GM12872 (cell line): ENCODE data around the gene CPEB2.

Experiments used
- TF ChIP-seq, protein P1 (sequence below): IDR thresholded peaks from 3 replicates; pipeline ENCODE4 v1.5.1; 2011; ENCODE audit warnings: low read depth, mild to moderate bottlenecking, low read length, moderate library complexity; ENCODE audit not compliant: insufficient read depth

Gene CPEB2

DNA sequence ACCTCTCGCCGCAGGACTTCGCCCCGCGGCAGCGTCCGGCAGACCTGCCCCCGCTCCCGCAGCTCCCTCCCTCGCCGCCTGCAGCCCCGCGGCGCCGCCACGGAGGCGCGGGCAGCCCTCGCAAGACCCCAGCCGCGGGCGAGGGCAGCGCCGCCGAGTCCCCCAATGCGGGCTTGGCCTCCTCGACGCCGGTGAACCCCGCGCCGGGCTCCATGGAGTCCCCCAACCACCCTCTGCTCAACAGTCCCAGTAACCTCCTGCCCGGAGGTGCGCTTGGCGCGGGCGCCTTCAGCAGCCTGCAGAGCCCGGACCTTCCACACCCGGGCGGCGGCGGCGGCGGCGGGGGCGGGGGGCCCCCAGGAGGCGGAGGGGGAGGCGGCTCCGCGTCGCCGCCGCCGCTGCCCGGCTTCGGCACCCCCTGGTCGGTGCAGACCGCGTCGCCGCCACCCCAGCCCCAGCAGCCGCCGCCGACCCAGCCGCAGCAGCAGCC is 1.2 kb downstream of the CPEB2 start:
- TF ChIP-seq, protein P1, sequence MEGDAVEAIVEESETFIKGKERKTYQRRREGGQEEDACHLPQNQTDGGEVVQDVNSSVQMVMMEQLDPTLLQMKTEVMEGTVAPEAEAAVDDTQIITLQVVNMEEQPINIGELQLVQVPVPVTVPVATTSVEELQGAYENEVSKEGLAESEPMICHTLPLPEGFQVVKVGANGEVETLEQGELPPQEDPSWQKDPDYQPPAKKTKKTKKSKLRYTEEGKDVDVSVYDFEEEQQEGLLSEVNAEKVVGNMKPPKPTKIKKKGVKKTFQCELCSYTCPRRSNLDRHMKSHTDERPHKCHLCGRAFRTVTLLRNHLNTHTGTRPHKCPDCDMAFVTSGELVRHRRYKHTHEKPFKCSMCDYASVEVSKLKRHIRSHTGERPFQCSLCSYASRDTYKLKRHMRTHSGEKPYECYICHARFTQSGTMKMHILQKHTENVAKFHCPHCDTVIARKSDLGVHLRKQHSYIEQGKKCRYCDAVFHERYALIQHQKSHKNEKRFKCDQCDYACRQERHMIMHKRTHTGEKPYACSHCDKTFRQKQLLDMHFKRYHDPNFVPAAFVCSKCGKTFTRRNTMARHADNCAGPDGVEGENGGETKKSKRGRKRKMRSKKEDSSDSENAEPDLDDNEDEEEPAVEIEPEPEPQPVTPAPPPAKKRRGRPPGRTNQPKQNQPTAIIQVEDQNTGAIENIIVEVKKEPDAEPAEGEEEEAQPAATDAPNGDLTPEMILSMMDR: no peak

DNA sequence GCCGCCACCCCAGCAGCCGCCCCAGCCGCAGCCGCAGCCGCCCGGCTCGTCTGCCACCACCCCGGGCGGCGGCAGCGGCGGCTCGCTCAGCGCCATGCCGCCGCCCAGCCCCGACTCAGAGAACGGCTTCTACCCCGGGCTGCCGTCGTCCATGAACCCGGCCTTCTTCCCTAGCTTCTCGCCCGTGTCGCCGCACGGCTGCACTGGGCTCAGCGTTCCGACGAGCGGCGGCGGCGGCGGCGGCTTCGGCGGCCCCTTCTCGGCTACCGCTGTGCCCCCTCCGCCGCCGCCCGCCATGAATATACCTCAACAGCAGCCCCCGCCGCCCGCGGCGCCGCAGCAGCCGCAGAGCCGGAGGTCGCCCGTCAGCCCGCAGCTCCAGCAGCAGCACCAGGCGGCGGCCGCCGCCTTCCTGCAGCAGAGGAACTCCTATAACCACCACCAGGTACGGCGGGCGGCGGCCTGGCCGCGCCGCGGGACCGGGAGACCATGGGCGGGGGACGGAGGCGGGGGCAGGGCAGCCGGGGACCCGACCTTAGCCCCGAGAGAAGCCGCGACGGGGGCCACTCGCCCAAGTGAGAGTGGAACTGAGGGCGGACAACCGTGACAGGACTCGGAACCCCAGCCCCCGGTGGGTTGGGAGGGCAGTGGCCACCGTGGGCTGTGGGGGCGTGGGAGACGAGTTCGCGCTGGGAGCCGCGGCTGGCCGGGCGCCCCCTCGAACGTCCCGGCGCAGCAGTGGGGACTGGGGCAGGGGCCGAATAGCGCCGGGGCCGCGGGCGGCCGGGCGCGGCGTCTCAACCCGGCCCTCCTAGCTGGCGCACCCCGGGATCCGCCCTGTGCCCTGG is 1.8 kb downstream of the CPEB2 start:
- TF ChIP-seq, protein P1: no peak

DNA sequence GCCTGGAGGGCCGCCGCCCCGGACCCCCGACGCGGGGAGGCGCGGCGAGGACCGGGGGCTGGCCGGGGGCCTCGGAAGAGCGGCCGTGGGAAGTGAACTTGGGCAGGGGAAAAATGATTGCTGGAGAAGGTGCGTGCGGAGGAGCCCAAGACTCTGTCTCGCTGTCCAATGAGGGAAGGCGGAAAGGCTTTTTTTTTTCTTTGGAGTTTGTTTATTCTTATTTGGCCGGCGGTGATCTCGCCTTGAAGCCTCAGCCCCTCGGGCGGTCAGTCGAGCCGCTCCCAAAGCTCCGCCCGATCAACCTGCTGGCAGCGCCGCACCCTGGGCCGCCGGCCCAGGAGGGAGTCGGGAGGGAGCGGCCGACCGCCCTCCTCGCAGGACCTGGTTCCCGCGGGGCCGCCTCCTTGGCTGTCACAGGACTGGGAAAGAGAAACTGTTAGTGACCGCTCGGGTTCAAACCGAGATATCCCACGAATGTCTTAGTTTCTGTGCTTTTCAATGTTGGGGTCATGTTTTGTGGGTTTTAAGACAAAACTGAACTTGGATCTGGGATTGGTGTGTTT is 2.5 kb downstream of the CPEB2 start:
- TF ChIP-seq, protein P1: no peak

- TF ChIP-seq, protein P1: no peak
These were observed 3.3 kb downstream of the CPEB2 start for GRCh38 chr4:15005474-15006115.

- TF ChIP-seq, protein P1: peak; percentile 43
These were observed 4.2 kb downstream of the CPEB2 start for GRCh38 chr4:15006416-15007024.

GRCh38 chr4:15007201-15007600 is 4.9 kb downstream of the CPEB2 start:
- TF ChIP-seq, protein P1: no peak

DNA sequence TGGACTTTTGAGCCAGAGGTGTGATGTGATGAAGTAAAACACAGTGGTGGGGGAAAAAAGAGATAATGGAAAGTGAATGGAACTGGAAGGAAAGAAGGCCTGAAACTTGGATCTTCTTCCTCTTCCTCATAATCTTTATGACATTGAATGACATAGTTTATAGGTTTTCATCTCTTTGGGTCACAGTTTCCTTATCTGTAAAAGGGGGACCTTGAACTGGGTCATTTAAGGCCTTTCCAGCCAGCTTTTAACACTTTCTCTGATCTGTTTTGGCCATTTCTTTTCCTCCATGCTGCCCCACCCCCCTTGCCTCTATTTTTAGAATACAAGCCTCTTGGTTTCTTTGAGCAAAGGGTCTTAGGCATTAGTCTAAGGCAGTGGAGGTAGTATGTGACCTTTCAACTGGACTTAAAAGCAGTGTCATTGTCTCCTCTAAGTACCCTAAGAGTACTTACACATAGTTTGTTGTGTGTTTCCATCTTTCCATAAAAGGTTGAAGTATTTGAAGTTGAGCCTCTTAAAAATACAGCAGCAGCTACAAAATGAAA is 7.8 kb downstream of the CPEB2 start:
- TF ChIP-seq, protein P1: no peak
